Right lobe of liver (tissue), 4 donors: Measurements from ENCODE around the gene SAFB2.

Experiments
- POLR2A ChIP-seq: fragments of 450-650 bp; IDR thresholded peaks from one replicate; pipeline ENCODE4 v1.6.1; 2017; ENCODE audit warnings: antibody characterized with exemption, mild to moderate bottlenecking
- TF ChIP-seq, protein P1 (sequence below), 4 donors: fragments of 200-600 bp in 3 of 4; fragments of 450-650 bp in 1 of 4; IDR thresholded peaks; one replicate each; pipeline versions ENCODE4 v1.5.1 to v1.8.0; 2016 to 2022; ENCODE audit warnings: antibody characterized with exemption in 4 of 4, mild to moderate bottlenecking in 2 of 4
- donor health status: DM: no; HTN: no; CAD: no.
- donor health status: DM: no; HTN: no; CAD: no.
- donor health status: DM: no; HTN: yes; CAD: no.

GRCh38 chr19:5627395-5627904, 4.9 kb upstream of the SAFB2 start:
- TF ChIP-seq, protein P1, sequence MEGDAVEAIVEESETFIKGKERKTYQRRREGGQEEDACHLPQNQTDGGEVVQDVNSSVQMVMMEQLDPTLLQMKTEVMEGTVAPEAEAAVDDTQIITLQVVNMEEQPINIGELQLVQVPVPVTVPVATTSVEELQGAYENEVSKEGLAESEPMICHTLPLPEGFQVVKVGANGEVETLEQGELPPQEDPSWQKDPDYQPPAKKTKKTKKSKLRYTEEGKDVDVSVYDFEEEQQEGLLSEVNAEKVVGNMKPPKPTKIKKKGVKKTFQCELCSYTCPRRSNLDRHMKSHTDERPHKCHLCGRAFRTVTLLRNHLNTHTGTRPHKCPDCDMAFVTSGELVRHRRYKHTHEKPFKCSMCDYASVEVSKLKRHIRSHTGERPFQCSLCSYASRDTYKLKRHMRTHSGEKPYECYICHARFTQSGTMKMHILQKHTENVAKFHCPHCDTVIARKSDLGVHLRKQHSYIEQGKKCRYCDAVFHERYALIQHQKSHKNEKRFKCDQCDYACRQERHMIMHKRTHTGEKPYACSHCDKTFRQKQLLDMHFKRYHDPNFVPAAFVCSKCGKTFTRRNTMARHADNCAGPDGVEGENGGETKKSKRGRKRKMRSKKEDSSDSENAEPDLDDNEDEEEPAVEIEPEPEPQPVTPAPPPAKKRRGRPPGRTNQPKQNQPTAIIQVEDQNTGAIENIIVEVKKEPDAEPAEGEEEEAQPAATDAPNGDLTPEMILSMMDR (IDR thresholded peaks at IDR 0.05): no peak
- no peak for TF ChIP-seq POLR2A
